SIG-M5 treated with dmso at 0.1 percent for 504 hours (cell line): Measurements from ENCODE around the gene SLC4A8.

Experiments
- DNase-seq: peaks from one replicate; lab custom pipeline; 2025; ENCODE audit not compliant: unreplicated experiment; lab: John Stamatoyannopoulos, UW

SLC4A8 gene

DNA sequence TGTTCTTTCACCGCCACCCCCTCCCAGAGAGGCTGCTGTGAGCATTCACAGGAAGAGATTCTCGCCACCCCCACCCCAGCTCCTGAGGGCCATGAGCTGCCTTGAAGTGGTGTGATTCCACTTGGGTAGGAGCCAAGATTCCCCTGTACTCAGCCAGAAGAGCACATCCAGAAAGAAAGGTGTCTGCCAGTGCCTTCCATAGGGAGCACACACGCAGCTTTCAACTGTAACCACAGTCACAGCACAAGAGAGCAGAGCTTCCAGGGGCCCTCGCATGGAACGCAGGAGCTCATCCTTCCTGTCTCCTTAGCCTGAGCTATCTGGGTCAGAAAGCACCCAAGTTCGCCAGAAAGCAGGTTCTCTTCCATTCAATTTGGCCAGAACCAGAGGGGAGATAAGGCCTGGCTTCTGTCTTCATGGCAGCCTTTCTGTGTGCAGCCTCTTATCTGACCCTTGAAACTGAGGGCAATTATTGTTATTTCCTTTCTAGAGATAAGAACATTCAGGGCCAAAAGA, 99.8 kb downstream of the SLC4A8 start:
- DNase-seq, result no peak

GRCh38 chr12:51525518-51525917, 100.9 kb downstream of the SLC4A8 start:
- no peak for DNase-seq

GRCh38 chr12:51527966-51528365, 103.3 kb downstream of the SLC4A8 start:
- DNase-seq, result no peak

GRCh38 chr12:51528852-51529650, 104.4 kb downstream of the SLC4A8 start:
- no peak for DNase-seq

- no peak for DNase-seq
These were observed 105.0 kb downstream of the SLC4A8 start for GRCh38 chr12:51529651-51529970.

DNA sequence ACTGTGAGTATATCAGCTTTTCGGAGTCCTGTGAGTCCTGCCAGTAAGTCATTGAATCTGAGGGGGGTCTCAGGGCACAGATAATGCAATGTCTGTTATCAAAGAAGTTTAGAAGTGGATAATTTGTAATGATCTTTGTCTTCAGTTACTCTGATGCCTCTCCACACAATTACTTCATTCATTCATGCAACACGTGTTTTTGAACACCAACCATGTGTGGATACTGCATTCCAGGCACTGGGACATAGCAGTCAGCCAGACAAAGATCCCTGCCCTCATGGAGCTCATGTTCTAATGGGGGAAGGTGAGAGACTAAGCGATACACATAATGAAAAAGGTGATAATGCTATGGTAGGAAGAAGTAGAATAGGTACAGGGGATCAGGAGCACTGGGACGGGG, 105.6 kb downstream of the SLC4A8 start:
- DNase-seq, result no peak

DNA sequence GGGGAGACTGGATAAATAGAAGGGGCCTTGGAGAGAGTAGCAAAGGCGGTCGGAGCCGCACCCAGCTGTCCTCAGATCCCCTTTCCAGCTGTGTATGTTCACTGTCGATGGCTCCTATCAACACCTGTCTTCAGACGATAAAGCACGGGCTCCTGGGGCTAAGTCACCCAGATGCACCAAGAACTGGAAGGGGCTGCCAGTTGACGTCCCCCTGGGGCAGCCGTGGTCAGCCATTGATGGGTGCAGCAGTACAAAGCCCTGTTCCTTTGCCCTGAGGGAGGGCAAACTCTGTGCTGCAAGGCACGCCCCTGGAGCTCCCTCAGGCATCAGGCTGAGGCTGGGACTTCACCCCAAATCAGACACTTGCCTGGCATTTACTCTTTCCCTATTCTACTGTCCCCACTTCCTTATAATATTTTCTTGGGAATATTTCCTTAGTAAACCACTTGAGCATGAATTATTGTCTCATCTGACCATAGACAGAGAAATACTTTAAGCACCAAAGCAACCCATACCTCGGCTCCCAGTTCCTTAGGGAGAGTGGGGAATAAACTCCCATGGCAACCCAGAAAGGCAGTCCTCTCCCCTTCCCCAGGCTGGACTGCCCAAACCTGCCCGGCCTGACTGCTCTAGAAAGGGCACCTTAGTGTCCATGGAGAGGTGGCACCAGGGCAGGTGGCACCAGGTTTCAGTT, 106.8 kb downstream of the SLC4A8 start:
- DNase-seq, result no peak

DNA sequence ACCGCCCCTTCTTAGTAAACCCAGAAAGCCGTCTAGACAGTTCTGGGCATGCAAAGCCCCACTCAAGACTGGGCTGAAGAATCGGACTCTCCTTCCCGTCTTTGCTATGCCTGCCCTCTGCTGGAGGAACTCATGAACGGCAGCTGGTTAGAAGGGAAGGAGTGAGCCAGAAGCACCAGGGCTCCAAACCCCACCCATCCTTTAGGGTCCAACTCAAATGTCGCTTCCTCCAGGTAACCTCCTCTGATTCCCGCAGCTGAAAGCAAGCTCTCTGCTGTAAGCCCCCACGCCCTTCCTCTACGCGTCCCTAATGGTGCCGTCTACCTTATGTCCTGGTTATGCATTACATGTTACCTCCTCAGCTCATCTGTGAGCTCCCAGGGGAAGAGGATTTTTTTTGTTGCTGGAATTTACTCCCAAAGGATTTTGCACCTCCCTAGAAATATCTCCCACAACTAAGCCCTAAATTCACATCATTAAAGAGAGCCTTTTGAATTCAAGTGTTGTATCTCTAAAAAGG, 107.4 kb downstream of the SLC4A8 start:
- DNase-seq, result peak; percentile 71

- no peak for DNase-seq
These were observed 109.2 kb downstream of the SLC4A8 start for GRCh38 chr12:51533799-51534198.

- no peak for DNase-seq
These were observed 109.8 kb downstream of the SLC4A8 start for GRCh38 chr12:51534216-51535074.

DNA sequence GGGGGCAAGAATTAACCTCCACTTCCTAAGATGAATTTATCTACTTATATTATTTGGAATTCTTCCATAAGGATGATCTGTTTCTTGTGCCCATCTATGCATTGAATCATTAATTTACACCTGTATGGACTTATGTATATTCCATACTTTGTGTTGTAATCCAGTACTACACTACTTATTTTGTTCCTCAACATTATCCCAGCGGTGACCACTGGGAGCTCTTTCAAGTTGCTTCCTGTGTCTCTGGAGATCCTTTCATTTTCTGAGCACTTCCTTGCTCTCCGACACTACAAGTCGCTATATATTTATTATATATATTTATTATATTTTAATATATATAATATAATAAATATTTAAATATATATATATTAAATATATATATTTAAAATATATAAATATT, 111.5 kb downstream of the SLC4A8 start:
- no peak for DNase-seq

- DNase-seq, result no peak
These were observed 113.5 kb downstream of the SLC4A8 start for GRCh38 chr12:51538149-51538548.

- DNase-seq, result no peak
These were observed 114.0 kb downstream of the SLC4A8 start for GRCh38 chr12:51538599-51538998.

DNA sequence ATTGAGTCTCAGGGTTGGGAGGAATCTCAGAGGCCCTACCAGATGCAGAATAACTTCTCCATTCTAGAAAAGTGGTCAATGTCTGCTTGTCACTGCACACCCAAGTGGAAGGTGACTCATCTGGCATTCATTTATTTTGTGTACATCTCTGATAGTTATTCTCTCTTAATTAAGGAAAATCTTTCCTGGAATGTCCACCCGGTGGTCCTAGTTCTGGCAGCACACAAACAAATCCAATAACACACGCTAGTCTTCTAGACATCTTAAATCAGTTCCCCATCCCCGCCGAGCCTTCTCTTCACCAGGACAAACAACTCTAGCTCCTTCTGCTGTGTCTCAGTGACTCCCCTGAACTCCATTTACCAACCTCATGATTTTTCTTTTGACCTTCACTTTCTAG, 116.4 kb downstream of the SLC4A8 start:
- DNase-seq, result no peak

- no peak for DNase-seq
These were observed 121.5 kb downstream of the SLC4A8 start for GRCh38 chr12:51546097-51546496.

GRCh38 chr12:51547606-51548005, 123.0 kb downstream of the SLC4A8 start:
- no peak for DNase-seq

- DNase-seq, result no peak
These were observed 123.6 kb downstream of the SLC4A8 start for GRCh38 chr12:51548241-51548640.

- DNase-seq, result no peak
These were observed 125.0 kb downstream of the SLC4A8 start for GRCh38 chr12:51549637-51550036.
